PFSK-1 (cell line): ENCODE measurements around the gene PPM1L.

Source experiments
- POLR2AphosphoS5 ChIP-seq: IDR thresholded peaks from 2 replicates; pipeline ENCODE4 v1.6.1; 2012; ENCODE audit warnings: low read depth, mild to moderate bottlenecking, control low read depth, low read length, moderate library complexity
- TAF1 ChIP-seq: IDR thresholded peaks from 2 replicates; pipeline ENCODE4 v1.6.1; 2012; ENCODE audit warnings: low read length, control low read depth, borderline replicate concordance; ENCODE audit not compliant: insufficient read depth

- TF ChIP-seq POLR2AphosphoS5 (no peak), TAF1 (no peak)
Measured at GRCh38 chr3:161082063-161082462, 326.0 kb downstream of the PPM1L start.
